Testis (tissue), 3 donors: ENCODE data around the gene OCIAD1. TPM values are rescaled to one million over a fixed set of nuclear protein-coding genes. Genes with fewer than 3 reads are reported as not detected.

Experiments
- DNase-seq: peaks from one replicate; pipeline ENCODE4 v3.0.0-alpha.2; 2019
- H3K27ac ChIP-seq, 2 donors: fragments of 200-600 bp; sonication (generic); one replicate each; pipeline ENCODE4 v1.5.1; 2019
- H3K27me3 ChIP-seq: fragments of 200-600 bp; sonication (generic); one replicate; pipeline ENCODE4 v1.5.1; 2019
- H3K36me3 ChIP-seq: fragments of 200-600 bp; sonication (generic); one replicate; pipeline ENCODE4 v1.5.1; 2017; ENCODE audit warnings: low read depth; ENCODE audit errors: missing control alignments
- H3K4me1 ChIP-seq: fragments of 200-600 bp; sonication (generic); one replicate; pipeline ENCODE4 v1.5.1; 2019
- H3K4me3 ChIP-seq, 2 donors: fragments of 200-600 bp; sonication (generic); one replicate each; pipeline ENCODE4 v1.5.1; 2017 to 2019
- H3K9me3 ChIP-seq: fragments of 200-600 bp; sonication (generic); one replicate; pipeline ENCODE4 v1.5.1; 2017
- POLR2A ChIP-seq: fragments of 450-650 bp; IDR thresholded peaks from one replicate; pipeline ENCODE4 v1.6.1; 2017; ENCODE audit warnings: antibody characterized with exemption, mild to moderate bottlenecking, moderate library complexity
- WGBS, 2 donors: methylation state at CpG; one replicate each; pipeline ENCODE4 v1.1.5; 2018; 5-methylcytosine and 5-hydroxymethylcytosine counted together
- intact Hi-C: fragments of 100-400 bp; cut with DNase I; formaldehyde crosslinking; loops from one replicate; pipeline ENCODE4 v1.15.1; 2023; ENCODE audit warnings: low total_unique reads
- polyA plus RNA-seq: library from polyadenylated mRNA; stranded (reverse); fragments of 350-450 nt; fragmentation: Illumina TruSeq; extraction: RNeasy Lipid Tissue Mini Kit (QIAGEN cat#74804); gene quantifications from one replicate; pipeline ENCODE4 v1.2.3, GENCODE V29; 2014; ENCODE audit warnings: low read depth, low replicate concordance; ENCODE audit not compliant: insufficient read depth
- total RNA-seq, 2 donors: library from RNA; depleted of rRNA; stranded (reverse); fragments of >200 nt; gene quantifications; one replicate each; pipeline ENCODE4 v1.2.3, GENCODE V29; 2016
- TF ChIP-seq, protein P1 (sequence below), 3 experiments: fragments of 450-650 bp in 2 of 3; fragments of 200-600 bp in 1 of 3; sonication (generic) in 1 of 3; IDR thresholded peaks; one replicate each; pipeline ENCODE4 v1.5.1; 2016 to 2019; ENCODE audit warnings: antibody characterized with exemption in 3 of 3, mild to moderate bottlenecking in 2 of 3, moderate library complexity in 1 of 3

The OCIAD1 gene
- total and polyA plus RNA-seq, 3 donors from 2014 or later: 112 to 141 (median 126) TPM

DNA sequence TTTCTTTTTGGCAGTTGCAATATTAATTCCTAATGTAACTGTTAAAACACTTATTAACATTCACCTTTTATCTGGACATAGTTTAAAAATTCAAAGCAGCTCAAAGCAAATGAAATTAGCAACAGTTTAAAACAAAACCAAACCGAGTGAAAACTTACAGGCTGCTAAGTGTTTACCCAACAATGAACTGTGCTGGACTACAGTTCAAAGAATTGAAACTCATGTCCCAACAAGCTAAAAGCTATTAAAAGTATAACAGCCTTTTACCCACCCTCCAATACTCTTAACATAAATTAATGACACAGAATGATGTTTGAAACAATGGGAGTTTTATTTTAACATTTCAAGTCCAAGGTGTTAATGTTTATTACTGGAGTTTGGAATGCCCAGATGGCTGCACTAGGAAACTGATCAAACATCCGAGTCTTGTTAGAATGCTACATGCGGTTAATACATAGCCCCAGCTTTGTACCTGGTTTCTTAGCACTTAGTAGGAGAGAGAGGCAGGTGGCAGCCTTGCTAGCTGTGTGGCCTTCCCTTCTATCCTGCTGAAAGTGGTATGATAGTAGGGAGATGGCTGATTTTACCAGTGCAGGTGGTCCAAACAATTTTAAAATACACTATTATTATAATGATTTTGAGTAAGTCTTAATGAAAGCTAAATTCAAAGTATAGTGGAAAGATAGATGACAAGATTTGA is 29.7 kb upstream of the OCIAD1 start:
- Histone ChIP-seq H3K4me1 (no peaks in the 10 kb centered on the region), H3K27me3 (no peaks in the 10 kb centered on the region), H3K9me3 (no peaks in the 10 kb centered on the region), H3K4me3 (no peak overlapping the region), H3K27ac (no peak overlapping the region), H3K36me3 (no peaks in the 10 kb centered on the region)
- intact Hi-C loops: no loop called here
- no peak for DNase-seq
- TF ChIP-seq, protein P1, sequence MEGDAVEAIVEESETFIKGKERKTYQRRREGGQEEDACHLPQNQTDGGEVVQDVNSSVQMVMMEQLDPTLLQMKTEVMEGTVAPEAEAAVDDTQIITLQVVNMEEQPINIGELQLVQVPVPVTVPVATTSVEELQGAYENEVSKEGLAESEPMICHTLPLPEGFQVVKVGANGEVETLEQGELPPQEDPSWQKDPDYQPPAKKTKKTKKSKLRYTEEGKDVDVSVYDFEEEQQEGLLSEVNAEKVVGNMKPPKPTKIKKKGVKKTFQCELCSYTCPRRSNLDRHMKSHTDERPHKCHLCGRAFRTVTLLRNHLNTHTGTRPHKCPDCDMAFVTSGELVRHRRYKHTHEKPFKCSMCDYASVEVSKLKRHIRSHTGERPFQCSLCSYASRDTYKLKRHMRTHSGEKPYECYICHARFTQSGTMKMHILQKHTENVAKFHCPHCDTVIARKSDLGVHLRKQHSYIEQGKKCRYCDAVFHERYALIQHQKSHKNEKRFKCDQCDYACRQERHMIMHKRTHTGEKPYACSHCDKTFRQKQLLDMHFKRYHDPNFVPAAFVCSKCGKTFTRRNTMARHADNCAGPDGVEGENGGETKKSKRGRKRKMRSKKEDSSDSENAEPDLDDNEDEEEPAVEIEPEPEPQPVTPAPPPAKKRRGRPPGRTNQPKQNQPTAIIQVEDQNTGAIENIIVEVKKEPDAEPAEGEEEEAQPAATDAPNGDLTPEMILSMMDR (IDR thresholded peaks at IDR 0.05): no peak
- TF ChIP-seq POLR2A: no peak
- 71 to 77% methylated on average over 3 of the region's 3 CpGs for WGBS, 2 donors

DNA sequence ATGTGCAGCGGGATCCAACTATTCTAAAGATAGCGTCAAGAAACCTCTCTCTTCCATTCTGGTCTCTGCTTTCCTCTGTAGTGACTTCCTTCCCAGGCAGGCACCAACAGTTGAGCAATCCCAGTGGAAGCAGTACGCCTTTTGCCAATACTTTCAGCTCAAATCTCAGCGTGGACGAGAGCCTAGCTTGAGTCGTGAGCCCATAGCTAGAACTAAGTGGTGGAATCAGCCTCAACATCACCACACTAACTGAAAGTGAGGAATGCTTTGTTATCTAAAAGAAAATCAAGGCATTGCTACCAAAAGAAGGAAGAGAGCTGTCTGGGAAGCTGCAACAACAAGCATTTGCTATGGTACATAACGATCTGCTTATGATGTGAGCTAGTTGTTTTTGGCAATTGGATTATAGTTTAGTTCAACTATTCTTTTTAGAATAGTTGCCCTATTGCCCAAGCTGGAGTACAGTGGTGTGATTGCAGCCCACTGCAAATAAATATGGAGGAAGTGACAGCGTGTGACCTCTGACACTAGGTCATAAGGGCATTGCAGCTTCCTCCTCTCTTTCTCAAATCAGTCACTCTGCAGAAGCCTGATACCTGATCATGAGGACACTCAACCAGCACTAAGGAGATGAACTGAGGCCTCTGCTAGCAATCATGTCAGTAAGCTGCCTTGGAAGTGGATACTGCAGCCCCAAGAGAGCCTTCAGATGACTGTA is 26.1 kb upstream of the OCIAD1 start:
- DNase-seq: no peak
- intact Hi-C loops: no loop called here
- WGBS, 2 donors: 83 to 89% methylated on average over 8 of the region's 8 CpGs
- no peaks in the 10 kb centered on the region for H3K36me3 ChIP-seq
- no peaks in the 10 kb centered on the region for H3K9me3 ChIP-seq
- no peaks in the 10 kb centered on the region for H3K4me1 ChIP-seq
- H3K27me3 ChIP-seq: no peaks in the 10 kb centered on the region
- no peak overlapping the region for H3K4me3 ChIP-seq
- no peak overlapping the region for H3K27ac ChIP-seq
- TF ChIP-seq, protein P1 (IDR thresholded peaks at IDR 0.05): no peak
- no peak for TF ChIP-seq POLR2A

DNA sequence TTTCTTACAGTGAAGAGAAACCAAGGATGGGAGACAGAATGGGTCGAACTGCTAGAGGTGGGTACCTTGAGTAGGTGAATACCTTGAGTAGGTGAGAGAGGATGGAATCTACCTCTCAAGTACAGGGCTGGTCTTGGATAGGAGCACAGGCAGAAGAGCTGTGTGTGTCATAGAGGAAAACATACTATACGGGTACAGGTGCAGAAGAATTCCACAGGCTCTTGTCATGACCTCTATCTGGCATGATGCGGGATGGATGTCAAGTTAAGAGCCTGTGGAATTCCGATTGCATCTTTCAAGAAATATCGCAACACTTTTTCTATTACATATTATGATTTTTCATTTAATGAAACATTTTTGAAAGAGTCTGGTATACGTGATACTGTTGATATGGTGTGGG is 18.0 kb upstream of the OCIAD1 start:
- Histone ChIP-seq H3K27ac (no peak overlapping the region), H3K27me3 (no peaks in the 10 kb centered on the region), H3K9me3 (no peaks in the 10 kb centered on the region), H3K36me3 (no peaks in the 10 kb centered on the region), H3K4me3 (no peak overlapping the region), H3K4me1 (no peaks in the 10 kb centered on the region)
- no peak for TF ChIP-seq POLR2A
- TF ChIP-seq, protein P1 (IDR thresholded peaks at IDR 0.05): no peak
- no peak for DNase-seq
- WGBS, 2 donors: 74 to 75% methylated on average over 6 of the region's 6 CpGs
- intact Hi-C loops: no loop called here

DNA sequence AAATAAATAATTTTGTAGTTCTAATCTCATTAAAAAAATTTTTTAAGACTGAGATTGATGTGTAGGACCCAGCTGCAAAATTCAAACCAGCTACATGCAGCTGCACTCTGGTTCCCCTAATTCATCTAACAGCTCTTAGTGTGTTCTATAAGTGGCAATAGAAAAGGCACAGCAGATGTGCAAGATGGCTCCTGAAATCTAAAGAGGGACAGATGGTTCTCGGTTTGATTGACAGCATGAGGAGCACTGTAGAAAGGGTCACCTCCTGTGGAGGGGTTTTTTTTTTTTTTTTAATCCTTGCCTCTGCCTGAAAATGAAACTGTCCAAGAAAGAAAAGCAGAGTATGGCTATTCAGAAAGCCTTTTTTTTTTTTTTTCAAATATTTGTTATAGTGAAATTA is 16.9 kb upstream of the OCIAD1 start:
- no peaks in the 10 kb centered on the region for H3K9me3 ChIP-seq
- DNase-seq: no peak
- 81 to 84% methylated on average over 1 of the region's 1 CpG for WGBS, 2 donors
- no peak for TF ChIP-seq POLR2A
- TF ChIP-seq, protein P1 (IDR thresholded peaks at IDR 0.05): no peak
- intact Hi-C loops: no loop called here
- no peak overlapping the region for H3K4me3 ChIP-seq
- H3K27ac ChIP-seq: no peak overlapping the region
- H3K4me1 ChIP-seq: no peaks in the 10 kb centered on the region
- H3K36me3 ChIP-seq: no peaks in the 10 kb centered on the region
- no peaks in the 10 kb centered on the region for H3K27me3 ChIP-seq
